Effector memory CD8-positive, alpha-beta T cell (primary cell): Measurements from ENCODE around the gene P2RY4.
"Not testable (repeated sequence)": the region's sequence is repeated elsewhere in the genome, so short reads cannot be mapped to it uniquely, and the experiment has no call there.

ENCODE experiments used
- ATAC-seq: fragments of 150-1000 bp; cut with Tn5 transposase; replicated peaks from 2 replicates; pipeline ENCODE4 v1.10.0; 2021; ENCODE audit warnings: mild to moderate bottlenecking, moderate library complexity
- DNase-seq, 3 experiments: peaks; one replicate each; pipeline ENCODE4 v3.0.0; 2021
- H3K27ac Mint-ChIP-seq, 2 donors: one replicate each; pipeline ENCODE4 v1.8.0; 2022; ENCODE audit warnings: mild to moderate bottlenecking in 2 of 2, mixed read lengths in 2 of 2, moderate library complexity in 2 of 2
- H3K27me3 Mint-ChIP-seq, 2 donors: one replicate each; pipeline ENCODE4 v1.8.0; 2022; ENCODE audit warnings: mixed read lengths in 2 of 2
- H3K36me3 Mint-ChIP-seq: one replicate; pipeline ENCODE4 v1.8.0; 2022; ENCODE audit warnings: mild to moderate bottlenecking, moderate library complexity, mixed read lengths; ENCODE audit not compliant: insufficient read depth
- H3K4me1 Mint-ChIP-seq, 2 donors: one replicate each; pipeline ENCODE4 v1.8.0; 2022; ENCODE audit warnings: low read depth in 2 of 2, mixed read lengths in 2 of 2
- H3K4me3 Mint-ChIP-seq, 2 donors: one replicate each; pipeline ENCODE4 v1.8.0; 2022; ENCODE audit warnings: mild to moderate bottlenecking in 2 of 2, mixed read lengths in 2 of 2, moderate library complexity in 2 of 2
- H3K9me3 Mint-ChIP-seq, 2 donors: one replicate each; pipeline ENCODE4 v1.8.0; 2022; ENCODE audit warnings: mixed read lengths in 2 of 2

Gene P2RY4

DNA sequence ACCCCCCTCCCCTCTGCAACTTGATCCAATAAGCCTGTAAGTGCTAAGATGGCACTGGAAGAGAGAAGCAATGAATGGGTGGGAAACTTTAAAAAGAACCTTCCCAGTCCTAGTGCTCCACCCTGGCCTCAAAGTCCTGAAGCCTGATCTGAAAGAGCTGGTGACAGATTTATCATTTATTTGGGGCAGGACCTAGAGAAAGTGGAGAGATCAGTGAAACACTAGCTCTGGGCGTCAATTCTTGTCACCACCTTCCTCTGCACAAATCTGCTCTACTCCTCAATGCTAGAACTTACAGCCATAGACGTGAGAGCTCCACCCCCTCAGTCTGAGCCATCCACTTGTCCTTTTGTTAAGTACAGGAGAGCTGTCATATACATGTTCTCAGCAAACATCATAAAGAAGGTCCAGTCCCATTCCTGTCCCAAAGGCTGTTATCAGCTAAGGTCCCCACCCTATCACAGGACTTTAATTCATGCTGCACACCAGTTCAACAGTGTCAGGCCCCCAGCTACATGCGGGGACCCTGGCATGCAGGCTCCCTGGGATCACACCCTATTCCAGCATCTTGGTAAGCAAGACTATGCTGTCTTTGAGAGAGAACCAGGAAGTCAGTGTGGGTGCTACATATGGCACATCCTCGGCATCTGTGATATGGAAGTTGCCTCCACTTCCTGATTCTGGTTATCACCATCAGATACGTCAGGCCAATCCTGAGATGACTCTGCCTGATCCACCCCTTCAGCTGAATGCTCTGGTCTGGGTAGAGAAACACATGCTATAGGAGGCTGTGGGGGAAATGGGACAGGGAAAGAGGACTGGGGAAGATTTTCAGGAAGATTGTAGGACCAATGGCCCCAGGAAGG, 2.3 kb downstream of the P2RY4 start:
- no peak overlapping the region for H3K27ac Mint-ChIP-seq
- ATAC-seq: no peak
- peaks cover 3% of the 10 kb centered on the region in 2 donors for H3K4me1 Mint-ChIP-seq
- H3K9me3 Mint-ChIP-seq: no peaks in the 10 kb centered on the region
- no peaks in the 10 kb centered on the region for H3K36me3 Mint-ChIP-seq
- no peak overlapping the region for H3K4me3 Mint-ChIP-seq
- DNase-seq: no peak
- no peaks in the 10 kb centered on the region for H3K27me3 Mint-ChIP-seq

- H3K4me3 Mint-ChIP-seq: no peak overlapping the region
- H3K9me3 Mint-ChIP-seq: no peaks in the 10 kb centered on the region
- ATAC-seq (no peak), DNase-seq (no peak)
- H3K27me3 Mint-ChIP-seq: no peaks in the 10 kb centered on the region
- H3K36me3 Mint-ChIP-seq: no peaks in the 10 kb centered on the region
- H3K27ac Mint-ChIP-seq: no peak overlapping the region
- peaks cover 3% of the 10 kb centered on the region in 2 donors for H3K4me1 Mint-ChIP-seq
These were observed 4.6 kb downstream of the P2RY4 start for GRCh38 chrX:70255452-70255851.

DNA sequence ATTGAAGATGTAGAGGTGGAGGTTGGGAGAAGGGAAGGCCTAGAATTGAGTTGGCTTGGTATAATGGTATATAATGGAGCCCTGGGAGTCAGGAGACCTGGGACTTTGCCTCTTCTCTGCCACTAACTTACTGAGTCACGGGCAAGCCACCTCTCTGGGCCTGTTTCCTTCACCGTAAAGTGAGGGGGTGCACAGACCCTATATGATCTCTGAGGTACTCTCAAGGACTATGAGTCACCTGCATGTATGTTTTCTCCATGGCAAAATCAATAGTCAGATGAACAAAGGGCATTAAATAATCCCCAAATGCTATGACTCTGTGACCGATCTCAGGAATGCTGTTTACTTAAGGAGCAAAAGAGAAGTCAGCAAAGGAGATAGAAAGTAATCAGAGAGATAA, 5.1 kb downstream of the P2RY4 start:
- ATAC-seq (no peak), DNase-seq (no peak)
- H3K9me3 Mint-ChIP-seq: no peaks in the 10 kb centered on the region
- no peak overlapping the region for H3K27ac Mint-ChIP-seq
- H3K27me3 Mint-ChIP-seq: no peaks in the 10 kb centered on the region
- H3K4me3 Mint-ChIP-seq: no peak overlapping the region
- H3K36me3 Mint-ChIP-seq: no peaks in the 10 kb centered on the region
- H3K4me1 Mint-ChIP-seq: peaks cover 3% of the 10 kb centered on the region in 2 donors

DNA sequence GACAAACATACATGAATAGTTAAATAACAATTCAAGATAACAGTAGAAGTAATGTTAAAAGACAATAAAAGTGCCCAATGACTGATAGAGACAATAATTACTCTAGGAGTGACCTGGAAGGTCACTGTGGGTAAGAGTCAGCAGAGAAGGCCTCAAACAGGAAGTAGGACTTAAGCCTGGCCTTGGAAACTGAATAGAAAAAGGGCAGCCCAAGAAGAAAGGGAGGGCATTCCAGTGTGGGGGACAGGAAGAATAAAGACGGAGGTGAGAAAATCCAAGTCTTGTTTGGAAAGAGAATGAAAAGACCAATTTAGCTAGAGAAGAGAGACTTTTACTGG, 6.0 kb downstream of the P2RY4 start:
- no peak overlapping the region for H3K27ac Mint-ChIP-seq
- no peak for ATAC-seq
- H3K9me3 Mint-ChIP-seq: no peaks in the 10 kb centered on the region
- peaks cover 3% of the 10 kb centered on the region in 2 donors for H3K4me1 Mint-ChIP-seq
- H3K27me3 Mint-ChIP-seq: no peaks in the 10 kb centered on the region
- no peaks in the 10 kb centered on the region for H3K36me3 Mint-ChIP-seq
- no peak overlapping the region for H3K4me3 Mint-ChIP-seq
- no peak for DNase-seq

GRCh38 chrX:70253377-70254062, 6.5 kb downstream of the P2RY4 start:
- H3K9me3 Mint-ChIP-seq: no peaks in the 10 kb centered on the region
- DNase-seq (no peak), ATAC-seq (no peak)
- peaks cover 3% of the 10 kb centered on the region in 2 donors for H3K4me1 Mint-ChIP-seq
- no peaks in the 10 kb centered on the region for H3K27me3 Mint-ChIP-seq
- no peaks in the 10 kb centered on the region for H3K36me3 Mint-ChIP-seq
- no peak overlapping the region for H3K27ac Mint-ChIP-seq
- H3K4me3 Mint-ChIP-seq: no peak overlapping the region

DNA sequence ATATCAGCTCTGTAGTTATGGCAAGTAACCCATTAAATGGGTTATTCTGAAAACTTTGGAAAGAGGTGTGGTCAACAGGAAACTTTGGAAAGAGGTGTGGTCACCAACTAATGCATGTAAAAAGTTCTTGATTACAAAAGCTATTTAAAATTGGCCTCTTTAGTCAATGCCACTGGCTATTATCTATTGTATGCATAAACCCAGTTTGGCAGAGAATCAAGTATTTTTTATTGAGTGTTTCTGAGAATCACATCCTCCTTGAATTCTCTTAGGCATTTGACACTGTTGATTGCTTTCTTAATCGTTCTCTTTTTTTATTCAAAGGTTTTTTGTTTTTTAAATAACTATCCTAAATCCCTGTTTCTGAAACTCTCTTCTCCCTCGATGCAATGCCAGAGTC, 7.5 kb downstream of the P2RY4 start:
- H3K4me1 Mint-ChIP-seq: no peaks in the 10 kb centered on the region
- DNase-seq (no peak), ATAC-seq (no peak)
- H3K4me3 Mint-ChIP-seq: no peak overlapping the region
- H3K9me3 Mint-ChIP-seq: no peaks in the 10 kb centered on the region
- no peaks in the 10 kb centered on the region for H3K36me3 Mint-ChIP-seq
- no peaks in the 10 kb centered on the region for H3K27me3 Mint-ChIP-seq
- H3K27ac Mint-ChIP-seq: no peak overlapping the region

DNA sequence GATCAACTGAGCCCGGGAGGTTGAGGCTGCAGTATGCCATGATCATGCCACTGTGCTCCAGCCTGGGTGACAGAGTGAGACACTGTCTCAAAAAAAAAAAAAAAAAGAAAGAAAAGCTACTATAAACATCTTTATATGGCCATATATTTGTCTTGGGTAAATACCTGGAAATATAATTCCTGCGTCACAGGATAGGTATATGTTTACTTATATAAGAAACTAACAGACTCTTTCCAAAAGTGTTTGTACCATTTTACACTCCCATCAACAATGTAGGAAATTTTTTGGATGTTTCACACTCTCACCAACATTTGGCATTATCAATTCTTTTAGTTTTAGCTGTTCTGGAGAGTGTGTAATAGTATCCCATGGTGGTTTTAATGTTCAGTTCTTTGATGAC, 12.8 kb downstream of the P2RY4 start:
- H3K27ac Mint-ChIP-seq: no peak overlapping the region
- H3K9me3 Mint-ChIP-seq: no peaks in the 10 kb centered on the region
- no peaks in the 10 kb centered on the region for H3K27me3 Mint-ChIP-seq
- no peak overlapping the region for H3K4me3 Mint-ChIP-seq
- ATAC-seq: no peak
- no peaks in the 10 kb centered on the region for H3K36me3 Mint-ChIP-seq
- H3K4me1 Mint-ChIP-seq: no peaks in the 10 kb centered on the region
- no peak for DNase-seq

DNA sequence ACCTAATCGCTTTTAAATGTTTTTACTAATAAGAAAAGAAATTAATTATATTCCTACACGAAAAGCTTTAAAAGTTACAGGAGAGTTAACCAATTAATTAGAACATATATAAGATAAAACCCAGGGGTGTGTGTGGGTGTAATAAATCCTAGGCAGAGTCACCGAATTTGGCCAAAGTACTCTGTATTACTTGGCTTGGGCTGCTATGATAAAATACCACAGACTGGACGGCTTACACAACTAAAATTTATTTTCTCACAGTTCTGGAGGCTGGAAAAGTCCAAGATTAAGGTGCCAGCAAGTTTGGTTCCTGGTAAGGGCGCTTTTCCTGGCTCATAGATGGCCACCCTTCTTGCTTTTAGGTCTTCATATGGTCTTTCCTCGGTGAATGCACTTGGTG, 15.1 kb downstream of the P2RY4 start:
- ATAC-seq (no peak), DNase-seq (no peak)
- Mint-ChIP-seq H3K27me3 (no peaks in the 10 kb centered on the region), H3K27ac (no peak overlapping the region), H3K4me1 (no peaks in the 10 kb centered on the region), H3K9me3 (no peaks in the 10 kb centered on the region), H3K4me3 (no peak overlapping the region), H3K36me3 (no peaks in the 10 kb centered on the region)

- H3K27me3 Mint-ChIP-seq, H3K27ac Mint-ChIP-seq, DNase-seq, H3K4me1 Mint-ChIP-seq, ATAC-seq, H3K9me3 Mint-ChIP-seq, H3K4me3 Mint-ChIP-seq, H3K36me3 Mint-ChIP-seq: not testable (repeated sequence)
These were observed 16.4 kb downstream of the P2RY4 start for GRCh38 chrX:70243601-70244000.

DNA sequence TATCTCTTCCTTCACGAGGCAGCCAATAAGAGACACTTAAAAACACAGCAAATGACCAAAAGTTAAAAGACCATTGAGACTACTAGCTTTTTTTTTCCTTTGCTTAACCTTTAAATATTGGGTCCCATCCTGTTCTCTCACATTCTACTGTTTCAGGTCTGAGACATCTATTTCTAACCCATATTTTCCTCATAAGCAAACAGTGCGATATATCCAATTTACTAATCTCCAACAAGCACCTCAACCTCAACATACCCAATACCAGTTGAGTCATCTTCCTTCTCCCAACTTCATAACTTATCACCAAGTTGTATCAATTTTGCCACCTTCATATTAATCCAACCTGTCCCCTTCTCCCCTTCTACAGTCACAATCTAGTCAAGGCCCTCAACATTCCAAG, 18.5 kb downstream of the P2RY4 start:
- no peak overlapping the region for H3K4me3 Mint-ChIP-seq
- no peaks in the 10 kb centered on the region for H3K9me3 Mint-ChIP-seq
- ATAC-seq (no peak), DNase-seq (no peak)
- no peaks in the 10 kb centered on the region for H3K36me3 Mint-ChIP-seq
- H3K27ac Mint-ChIP-seq: no peak overlapping the region
- no peaks in the 10 kb centered on the region for H3K4me1 Mint-ChIP-seq
- no peaks in the 10 kb centered on the region for H3K27me3 Mint-ChIP-seq

DNA sequence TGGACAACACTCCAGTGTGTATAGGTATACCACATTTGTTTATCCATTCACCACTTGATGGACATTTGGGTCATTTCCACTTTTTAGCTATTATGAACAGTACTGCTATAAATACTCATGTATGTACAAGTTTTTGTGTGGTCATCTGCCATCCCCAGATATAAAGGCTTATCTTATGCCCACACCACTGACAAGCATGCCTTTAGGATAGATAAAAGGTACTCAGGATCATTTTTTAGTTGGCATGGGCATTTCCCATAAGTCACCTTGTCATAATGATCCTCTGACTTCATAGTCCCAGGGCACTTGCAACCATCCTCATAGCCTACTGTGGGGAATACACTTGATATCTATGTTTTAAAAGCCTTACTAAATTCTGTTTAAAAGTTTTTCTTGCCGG, 19.3 kb downstream of the P2RY4 start:
- Mint-ChIP-seq H3K27ac (no peak overlapping the region), H3K9me3 (no peaks in the 10 kb centered on the region), H3K27me3 (no peaks in the 10 kb centered on the region), H3K4me3 (no peak overlapping the region), H3K36me3 (no peaks in the 10 kb centered on the region), H3K4me1 (no peaks in the 10 kb centered on the region)
- ATAC-seq (no peak), DNase-seq (no peak)

GRCh38 chrX:70234355-70234754, 25.6 kb downstream of the P2RY4 start, which contains the start of gene AWAT1:
Gene AWAT1, plus strand, starts transcription at chrX:70234655. Its CDS starts 41 bp downstream, at chrX:70234696.
- Mint-ChIP-seq H3K27me3 (no peaks in the 10 kb centered on the region), H3K36me3 (no peaks in the 10 kb centered on the region), H3K4me1 (peaks cover 0 to 8% of the 10 kb centered on the region in 2 donors), H3K27ac (no peak within 1 kb of the TSS), H3K4me3 (no peak within 1 kb of the TSS), H3K9me3 (no peaks in the 10 kb centered on the region)
- DNase-seq (no peak), ATAC-seq (no peak)

DNA sequence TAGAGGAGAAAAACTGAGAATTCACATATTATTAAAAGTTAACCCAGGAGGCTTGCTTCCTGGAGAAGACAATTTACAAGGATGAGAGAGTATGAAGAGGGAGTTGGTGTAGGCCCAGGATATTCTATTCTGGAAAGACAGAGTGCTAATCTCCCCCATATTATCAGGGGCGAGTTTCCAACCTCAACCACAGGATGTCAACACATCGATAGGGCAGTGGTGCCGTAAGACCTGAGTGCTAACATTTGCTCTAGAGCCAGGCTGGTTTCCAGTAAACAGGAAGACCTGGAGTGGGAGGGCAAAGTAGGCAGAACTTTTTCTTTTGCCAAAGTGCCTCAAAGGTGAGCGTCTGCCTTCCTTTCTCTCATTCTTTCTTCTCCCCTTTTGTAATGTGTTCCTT, 28.3 kb downstream of the P2RY4 start:
- H3K27ac Mint-ChIP-seq: no peak overlapping the region

DNA sequence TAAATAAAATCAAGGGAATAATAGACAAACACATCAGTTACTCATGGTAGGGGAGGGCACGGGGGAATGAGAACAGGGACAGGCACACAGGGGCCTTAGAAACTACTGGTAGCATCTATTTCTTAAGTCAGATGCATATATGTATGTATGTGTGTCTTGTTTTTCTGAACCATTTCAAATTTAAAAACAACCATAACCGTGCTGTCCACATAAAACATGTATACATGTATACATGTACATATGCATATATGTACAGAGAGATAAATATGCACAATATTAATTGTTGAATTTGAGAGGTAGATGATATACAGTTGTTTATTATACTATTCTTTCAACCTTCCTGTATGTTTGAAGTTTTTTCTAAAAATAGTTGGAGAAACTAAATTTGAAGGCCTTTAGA, 33.3 kb downstream of the P2RY4 start:
- ATAC-seq: no peak
- no peak overlapping the region for H3K4me3 Mint-ChIP-seq
- H3K27me3 Mint-ChIP-seq: no peaks in the 10 kb centered on the region
- H3K27ac Mint-ChIP-seq: no peak overlapping the region
- no peaks in the 10 kb centered on the region for H3K36me3 Mint-ChIP-seq
- DNase-seq: no peak
- H3K9me3 Mint-ChIP-seq: no peaks in the 10 kb centered on the region
- H3K4me1 Mint-ChIP-seq: peaks cover 0 to 4% of the 10 kb centered on the region in 2 donors

More for the DNA sequence above, 28.3 kb downstream of the P2RY4 start:
- ATAC-seq (no peak), DNase-seq (no peak)
- no peaks in the 10 kb centered on the region for H3K9me3 Mint-ChIP-seq
- H3K4me1 Mint-ChIP-seq: peaks cover 0 to 8% of the 10 kb centered on the region in 2 donors
- H3K36me3 Mint-ChIP-seq: no peaks in the 10 kb centered on the region
- H3K27me3 Mint-ChIP-seq: no peaks in the 10 kb centered on the region
- H3K4me3 Mint-ChIP-seq: no peak overlapping the region
